Activated naive CD8-positive, alpha-beta T cell (primary cell): ENCODE data around the gene TNFAIP3.

ENCODE experiments used
- H3K27ac Mint-ChIP-seq: one replicate; pipeline ENCODE4 v1.8.0; 2021; ENCODE audit warnings: mixed read lengths
- H3K27me3 Mint-ChIP-seq: one replicate; pipeline ENCODE4 v1.8.0; 2021; ENCODE audit warnings: mixed read lengths
- H3K36me3 Mint-ChIP-seq: one replicate; pipeline ENCODE4 v1.8.0; 2021; ENCODE audit warnings: mixed read lengths
- H3K4me1 Mint-ChIP-seq: one replicate; pipeline ENCODE4 v1.8.0; 2021; ENCODE audit warnings: low read depth, mixed read lengths
- H3K4me3 Mint-ChIP-seq: one replicate; pipeline ENCODE4 v1.8.0; 2021; ENCODE audit warnings: mild to moderate bottlenecking, mixed read lengths
- H3K9me3 Mint-ChIP-seq: one replicate; pipeline ENCODE4 v1.8.0; 2021; ENCODE audit warnings: low read depth, mixed read lengths

Gene TNFAIP3

GRCh38 chr6:137917551-137918325 lies 50.7 kb downstream of the TNFAIP3 start:
- H3K36me3 Mint-ChIP-seq = peaks cover 8% of the 10 kb centered on the region
- H3K27me3 Mint-ChIP-seq = no peaks in the 10 kb centered on the region
- no peak overlapping the region for H3K27ac Mint-ChIP-seq
- H3K4me3 Mint-ChIP-seq = no peak overlapping the region
- H3K4me1 Mint-ChIP-seq = peaks cover 9% of the 10 kb centered on the region
- peaks cover 4% of the 10 kb centered on the region for H3K9me3 Mint-ChIP-seq

- H3K27ac Mint-ChIP-seq = no peak overlapping the region
- no peaks in the 10 kb centered on the region for H3K9me3 Mint-ChIP-seq
- H3K36me3 Mint-ChIP-seq = peaks cover under 1% of the 10 kb centered on the region
- H3K4me3 Mint-ChIP-seq = no peak overlapping the region
- H3K4me1 Mint-ChIP-seq = peaks cover 13% of the 10 kb centered on the region
- H3K27me3 Mint-ChIP-seq = no peaks in the 10 kb centered on the region
These were observed 52.4 kb downstream of the TNFAIP3 start for GRCh38 chr6:137919502-137919823.

- Mint-ChIP-seq H3K4me1 (peaks cover 19% of the 10 kb centered on the region), H3K9me3 (no peaks in the 10 kb centered on the region), H3K36me3 (no peaks in the 10 kb centered on the region), H3K27me3 (no peaks in the 10 kb centered on the region), H3K27ac (no peak overlapping the region), H3K4me3 (no peak overlapping the region)
These were observed 53.0 kb downstream of the TNFAIP3 start for GRCh38 chr6:137919837-137920730.

- no peaks in the 10 kb centered on the region for H3K9me3 Mint-ChIP-seq
- H3K4me3 Mint-ChIP-seq = no peak overlapping the region
- H3K27me3 Mint-ChIP-seq = no peaks in the 10 kb centered on the region
- H3K36me3 Mint-ChIP-seq = no peaks in the 10 kb centered on the region
- no peak overlapping the region for H3K27ac Mint-ChIP-seq
- H3K4me1 Mint-ChIP-seq = peaks cover 33% of the 10 kb centered on the region
These were observed 54.8 kb downstream of the TNFAIP3 start for GRCh38 chr6:137921823-137922222.

GRCh38 chr6:137923866-137924653 lies 57.0 kb downstream of the TNFAIP3 start:
- peaks cover 55% of the 10 kb centered on the region for H3K4me1 Mint-ChIP-seq
- H3K27ac Mint-ChIP-seq = no peak overlapping the region
- H3K36me3 Mint-ChIP-seq = no peaks in the 10 kb centered on the region
- H3K27me3 Mint-ChIP-seq = no peaks in the 10 kb centered on the region
- no peaks in the 10 kb centered on the region for H3K9me3 Mint-ChIP-seq
- no peak overlapping the region for H3K4me3 Mint-ChIP-seq

GRCh38 chr6:137925141-137925698 lies 58.2 kb downstream of the TNFAIP3 start:
- H3K27ac Mint-ChIP-seq = peak overlapping the region; percentile 94

GRCh38 chr6:137926207-137926731 lies 59.2 kb downstream of the TNFAIP3 start:
- Mint-ChIP-seq H3K4me3 (peak overlapping the region; percentile 79), H3K36me3 (no peaks in the 10 kb centered on the region), H3K27me3 (no peaks in the 10 kb centered on the region), H3K9me3 (no peaks in the 10 kb centered on the region), H3K4me1 (peaks cover 57% of the 10 kb centered on the region), H3K27ac (peak overlapping the region; percentile 94)

More at GRCh38 chr6:137925141-137925698, 58.2 kb downstream of the TNFAIP3 start:
- Mint-ChIP-seq H3K4me1 (peaks cover 61% of the 10 kb centered on the region), H3K9me3 (no peaks in the 10 kb centered on the region), H3K27me3 (no peaks in the 10 kb centered on the region), H3K36me3 (no peaks in the 10 kb centered on the region), H3K4me3 (no peak overlapping the region)

GRCh38 chr6:137926985-137927384 lies 59.9 kb downstream of the TNFAIP3 start:
- H3K4me1 Mint-ChIP-seq = peaks cover 60% of the 10 kb centered on the region
- peak overlapping the region; percentile 79 for H3K4me3 Mint-ChIP-seq
- H3K27ac Mint-ChIP-seq = peak overlapping the region; percentile 94

GRCh38 chr6:137927777-137928218 lies 60.7 kb downstream of the TNFAIP3 start:
- H3K9me3 Mint-ChIP-seq = no peaks in the 10 kb centered on the region
- H3K27me3 Mint-ChIP-seq = no peaks in the 10 kb centered on the region
- peak overlapping the region; percentile 79 for H3K4me3 Mint-ChIP-seq
- peaks cover 65% of the 10 kb centered on the region for H3K4me1 Mint-ChIP-seq
- H3K27ac Mint-ChIP-seq = peak overlapping the region; percentile 94
- H3K36me3 Mint-ChIP-seq = no peaks in the 10 kb centered on the region

More at GRCh38 chr6:137926985-137927384, 59.9 kb downstream of the TNFAIP3 start:
- H3K9me3 Mint-ChIP-seq = no peaks in the 10 kb centered on the region
- H3K27me3 Mint-ChIP-seq = no peaks in the 10 kb centered on the region
- no peaks in the 10 kb centered on the region for H3K36me3 Mint-ChIP-seq

GRCh38 chr6:137928286-137928685 lies 61.2 kb downstream of the TNFAIP3 start:
- H3K36me3 Mint-ChIP-seq = no peaks in the 10 kb centered on the region
- H3K27me3 Mint-ChIP-seq = no peaks in the 10 kb centered on the region
- H3K4me1 Mint-ChIP-seq = peaks cover 66% of the 10 kb centered on the region

GRCh38 chr6:137931849-137932465 lies 64.9 kb downstream of the TNFAIP3 start:
- peaks cover 3% of the 10 kb centered on the region for H3K9me3 Mint-ChIP-seq
- no peaks in the 10 kb centered on the region for H3K27me3 Mint-ChIP-seq
- peaks cover 45% of the 10 kb centered on the region for H3K4me1 Mint-ChIP-seq
- no peaks in the 10 kb centered on the region for H3K36me3 Mint-ChIP-seq
- H3K4me3 Mint-ChIP-seq = no peak overlapping the region
- no peak overlapping the region for H3K27ac Mint-ChIP-seq

More at GRCh38 chr6:137928286-137928685, 61.2 kb downstream of the TNFAIP3 start:
- Mint-ChIP-seq H3K9me3 (no peaks in the 10 kb centered on the region), H3K4me3 (peak overlapping the region; percentile 79), H3K27ac (peak overlapping the region; percentile 94)
